OCI-LY1 (cell line): ENCODE results near the gene ACTG1.

Experiments used
- H2AFZ ChIP-seq: fragments of 200-600 bp; sonication (generic), shearing (Covaris generic); 2 replicates; pipeline ENCODE4 v1.6.0; 2014; ENCODE audit warnings: antibody characterized with exemption, mild to moderate bottlenecking, low read length
- H3F3A ChIP-seq: fragments of 200-600 bp; sonication (generic), shearing (Covaris generic); 2 replicates; pipeline ENCODE4 v1.6.0; 2014; ENCODE audit warnings: mild to moderate bottlenecking, antibody characterized with exemption, low read length, moderate library complexity; ENCODE audit not compliant: insufficient read depth
- H3K27ac ChIP-seq: fragments of 200-600 bp; sonication (generic); 2 replicates; pipeline ENCODE4 v1.5.1; 2014; ENCODE audit warnings: low read length, mixed run types, mild to moderate bottlenecking, low read depth; ENCODE audit not compliant: poor library complexity, severe bottlenecking
- H3K27me3 ChIP-seq: fragments of 200-600 bp; sonication (generic); 2 replicates; pipeline ENCODE4 v1.6.0; 2014; ENCODE audit warnings: antibody characterized with exemption, mild to moderate bottlenecking, low read length, moderate library complexity; ENCODE audit not compliant: insufficient read depth
- H3K36me3 ChIP-seq: fragments of 200-600 bp; sonication (generic); 2 replicates; pipeline ENCODE4 v1.6.1; 2014; ENCODE audit warnings: mild to moderate bottlenecking, antibody characterized with exemption, low read length, moderate library complexity, mixed read lengths; ENCODE audit not compliant: insufficient read depth
- H3K4me1 ChIP-seq: fragments of 200-600 bp; sonication (generic); 2 replicates; pipeline ENCODE4 v1.5.1; 2014; ENCODE audit warnings: mild to moderate bottlenecking, low read length, moderate library complexity; ENCODE audit not compliant: insufficient read depth, severe bottlenecking
- H3K4me2 ChIP-seq: fragments of 200-600 bp; sonication (generic), shearing (Covaris generic); 2 replicates; pipeline ENCODE4 v1.6.1; 2014; ENCODE audit warnings: low read length
- H3K4me3 ChIP-seq: fragments of 200-600 bp; sonication (generic); 2 replicates; pipeline ENCODE4 v1.5.1; 2014; ENCODE audit warnings: low read length, low read depth, mild to moderate bottlenecking, mixed read lengths; ENCODE audit not compliant: poor library complexity, severe bottlenecking
- H3K79me2 ChIP-seq: fragments of 200-600 bp; shearing (Covaris generic); 2 replicates; pipeline ENCODE4 v1.6.1; 2016; ENCODE audit warnings: mixed run types, low read length, mixed read lengths; ENCODE audit not compliant: insufficient read depth
- H3K9ac ChIP-seq: fragments of 200-600 bp; sonication (generic), shearing (Covaris generic); 2 replicates; pipeline ENCODE4 v1.6.1; 2014; ENCODE audit warnings: mild to moderate bottlenecking, low read length, mixed read lengths
- H3K9me2 ChIP-seq: fragments of 200-600 bp; sonication (generic), shearing (Covaris generic); 2 replicates; pipeline ENCODE4 v1.6.1; 2014; ENCODE audit warnings: low read depth, mild to moderate bottlenecking, low read length, mixed read lengths
- H3K9me3 ChIP-seq: fragments of 200-600 bp; shearing (Covaris generic); 2 replicates; pipeline ENCODE4 v1.6.1; 2014; ENCODE audit warnings: low read length, mixed read lengths
- H4K20me1 ChIP-seq: fragments of 200-600 bp; sonication (generic), shearing (Covaris generic); 2 replicates; pipeline ENCODE4 v1.6.0; 2016; ENCODE audit warnings: mild to moderate bottlenecking, low read length; ENCODE audit not compliant: insufficient read depth
- EZH2 ChIP-seq: fragments of 200-600 bp; sonication (generic), shearing (Covaris generic); IDR thresholded peaks from 2 replicates; pipeline ENCODE4 v1.8.0; 2017; ENCODE audit warnings: borderline replicate concordance, mixed run types, mild to moderate bottlenecking, antibody characterized with exemption, low read length, moderate library complexity, mixed read lengths
- TF ChIP-seq, protein P1 (sequence below): fragments of 200-600 bp; sonication (generic), shearing (Covaris generic); IDR thresholded peaks from 2 replicates; pipeline ENCODE4 v1.5.1; 2017; ENCODE audit warnings: mild to moderate bottlenecking, antibody characterized with exemption, low read length, moderate library complexity, mixed read lengths

ACTG1 gene

DNA sequence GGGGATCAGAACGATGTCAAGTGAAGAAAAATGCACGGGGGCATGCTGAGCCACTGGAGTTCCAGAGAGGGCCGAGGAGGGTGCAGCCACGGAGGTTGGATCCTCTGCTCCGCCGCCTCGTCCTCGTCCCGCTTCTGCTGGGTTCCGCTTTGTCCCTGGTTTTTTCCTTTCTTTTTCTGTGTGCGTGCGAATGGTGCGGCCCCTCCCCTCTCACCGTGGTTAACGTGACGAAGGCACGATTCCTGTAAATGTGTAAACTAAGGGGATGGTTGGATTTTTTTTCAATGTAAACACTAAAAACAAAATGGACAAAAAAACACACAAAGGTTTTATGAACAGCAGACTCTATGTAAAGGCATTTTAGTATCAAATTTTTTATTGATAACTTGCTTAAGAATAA, 46.7 kb downstream of the ACTG1 start:
- Histone ChIP-seq H3K9me2 (no peaks in the 10 kb centered on the region), H3K79me2 (no peaks in the 10 kb centered on the region), H3K4me3 (no peak overlapping the region), H3F3A (no peaks in the 10 kb centered on the region), H3K27me3 (peaks cover 8% of the 10 kb centered on the region; the same call in 1 of the 2 replicates), H3K9me3 (no peaks in the 10 kb centered on the region), H4K20me1 (no peaks in the 10 kb centered on the region), H3K36me3 (no peaks in the 10 kb centered on the region), H3K4me1 (no peaks in the 10 kb centered on the region), H3K9ac (no peak overlapping the region), H2AFZ (no peak overlapping the region), H3K4me2 (no peak overlapping the region), H3K27ac (no peak overlapping the region)
- no peak for TF ChIP-seq EZH2
- TF ChIP-seq, protein P1, sequence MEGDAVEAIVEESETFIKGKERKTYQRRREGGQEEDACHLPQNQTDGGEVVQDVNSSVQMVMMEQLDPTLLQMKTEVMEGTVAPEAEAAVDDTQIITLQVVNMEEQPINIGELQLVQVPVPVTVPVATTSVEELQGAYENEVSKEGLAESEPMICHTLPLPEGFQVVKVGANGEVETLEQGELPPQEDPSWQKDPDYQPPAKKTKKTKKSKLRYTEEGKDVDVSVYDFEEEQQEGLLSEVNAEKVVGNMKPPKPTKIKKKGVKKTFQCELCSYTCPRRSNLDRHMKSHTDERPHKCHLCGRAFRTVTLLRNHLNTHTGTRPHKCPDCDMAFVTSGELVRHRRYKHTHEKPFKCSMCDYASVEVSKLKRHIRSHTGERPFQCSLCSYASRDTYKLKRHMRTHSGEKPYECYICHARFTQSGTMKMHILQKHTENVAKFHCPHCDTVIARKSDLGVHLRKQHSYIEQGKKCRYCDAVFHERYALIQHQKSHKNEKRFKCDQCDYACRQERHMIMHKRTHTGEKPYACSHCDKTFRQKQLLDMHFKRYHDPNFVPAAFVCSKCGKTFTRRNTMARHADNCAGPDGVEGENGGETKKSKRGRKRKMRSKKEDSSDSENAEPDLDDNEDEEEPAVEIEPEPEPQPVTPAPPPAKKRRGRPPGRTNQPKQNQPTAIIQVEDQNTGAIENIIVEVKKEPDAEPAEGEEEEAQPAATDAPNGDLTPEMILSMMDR = no peak

DNA sequence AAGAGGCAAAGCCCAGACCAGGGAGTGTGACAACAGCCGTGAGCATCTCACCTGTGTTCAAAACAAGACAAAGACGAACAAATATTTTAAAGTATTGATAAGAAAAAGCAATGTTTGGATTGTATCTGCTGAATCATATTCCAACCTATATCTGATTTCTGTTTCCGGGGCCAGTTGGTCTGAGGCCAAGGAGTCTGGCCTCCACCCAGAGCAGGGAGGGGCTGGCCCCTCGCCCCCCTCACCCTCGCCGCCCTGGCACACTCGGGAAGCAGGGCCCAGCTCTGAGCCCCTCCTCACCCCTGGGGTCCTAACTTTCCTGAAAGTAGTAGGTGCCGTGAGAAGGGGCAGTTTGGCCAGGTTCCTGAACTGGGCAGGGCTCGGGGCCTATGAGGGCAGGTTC, 48.0 kb downstream of the ACTG1 start:
- Histone ChIP-seq H3K9ac (no peak overlapping the region), H3K9me2 (no peaks in the 10 kb centered on the region), H3K4me3 (no peak overlapping the region), H3K27ac (no peak overlapping the region), H3K4me1 (no peaks in the 10 kb centered on the region), H2AFZ (no peak overlapping the region), H3K9me3 (no peaks in the 10 kb centered on the region), H3K79me2 (no peaks in the 10 kb centered on the region), H4K20me1 (no peaks in the 10 kb centered on the region), H3K27me3 (peaks cover 8% of the 10 kb centered on the region; the same call in 1 of the 2 replicates), H3F3A (no peaks in the 10 kb centered on the region), H3K4me2 (no peak overlapping the region), H3K36me3 (no peaks in the 10 kb centered on the region)
- TF ChIP-seq, protein P1 = no peak
- no peak for TF ChIP-seq EZH2

- no peaks in the 10 kb centered on the region for H3K79me2 ChIP-seq
- H3K4me3 ChIP-seq = no peak overlapping the region
- H3K9me3 ChIP-seq = no peaks in the 10 kb centered on the region
- TF ChIP-seq EZH2 = no peak
- TF ChIP-seq, protein P1 = no peak
- H3K27me3 ChIP-seq = peaks cover 8% of the 10 kb centered on the region; the same call in 1 of the 2 replicates
- no peaks in the 10 kb centered on the region for H3K4me1 ChIP-seq
- no peak overlapping the region for H3K4me2 ChIP-seq
- H3K36me3 ChIP-seq = no peaks in the 10 kb centered on the region
- no peaks in the 10 kb centered on the region for H4K20me1 ChIP-seq
- no peak overlapping the region for H2AFZ ChIP-seq
- H3K27ac ChIP-seq = no peak overlapping the region
- no peaks in the 10 kb centered on the region for H3K9me2 ChIP-seq
- no peaks in the 10 kb centered on the region for H3F3A ChIP-seq
- H3K9ac ChIP-seq = no peak overlapping the region
These were observed 49.1 kb downstream of the ACTG1 start for GRCh38 chr17:81463506-81463905.
